ENCODE data around the gene SH3RF3. TPM values are rescaled to one million over a fixed set of nuclear protein-coding genes. Genes with fewer than 3 reads are reported as not detected.

The SH3RF3 gene
- total RNA-seq, 2 donors from 2014 or later = 1.5 to 1.8 TPM

DNA sequence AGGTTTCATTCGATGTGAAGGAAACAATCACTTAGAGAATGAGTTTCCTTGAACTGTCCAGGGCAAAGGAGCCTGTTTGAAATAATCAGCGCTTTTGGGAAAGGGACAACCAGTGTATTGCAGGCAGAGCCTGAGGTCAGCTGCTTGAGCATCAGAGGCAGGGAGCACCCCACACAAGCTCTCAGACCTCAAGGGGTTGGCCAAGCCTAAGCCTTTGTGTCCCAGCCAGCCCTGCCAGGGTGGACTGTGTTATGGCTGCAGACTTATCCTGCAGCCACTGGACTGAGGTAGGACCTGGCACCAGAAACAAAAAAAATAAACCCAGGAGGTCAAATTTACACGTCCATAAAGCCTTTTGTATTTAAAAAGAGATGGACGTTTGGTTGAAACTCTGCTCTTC lies 256.5 kb downstream of the SH3RF3 start:
- no peak overlapping the region for H3K4me3 Mint-ChIP-seq
- Histone ChIP-seq H3K4me3 (ENCODE audit: low read length) (no peak overlapping the region), H3K9me3 (ENCODE audit: control insufficient read depth, low read length) (no peaks in the 10 kb centered on the region), H3K27me3 (ENCODE audit: control insufficient read depth, insufficient read depth, low read length, poor library complexity, severe bottlenecking) (no peaks in the 10 kb centered on the region), H3K4me1 (ENCODE audit: control insufficient read depth, insufficient read depth, low read length) (peaks cover 17% of the 10 kb centered on the region), H3K9ac (ENCODE audit: extremely low read depth, low read length, poor library complexity, severe bottlenecking) (no peak overlapping the region), H3K27ac (ENCODE audit: low read depth, low read length) (no peak overlapping the region), H3K36me3 (ENCODE audit: control insufficient read depth, insufficient read depth, low read length) (no peaks in the 10 kb centered on the region)
- no peaks in the 10 kb centered on the region for H3K9me3 Mint-ChIP-seq
- H3K36me3 Mint-ChIP-seq (ENCODE audit: low read depth) = no peaks in the 10 kb centered on the region
- DNase-seq = peak; percentile 49
- no peak overlapping the region for H3K27ac Mint-ChIP-seq
- TF ChIP-seq, protein P1, sequence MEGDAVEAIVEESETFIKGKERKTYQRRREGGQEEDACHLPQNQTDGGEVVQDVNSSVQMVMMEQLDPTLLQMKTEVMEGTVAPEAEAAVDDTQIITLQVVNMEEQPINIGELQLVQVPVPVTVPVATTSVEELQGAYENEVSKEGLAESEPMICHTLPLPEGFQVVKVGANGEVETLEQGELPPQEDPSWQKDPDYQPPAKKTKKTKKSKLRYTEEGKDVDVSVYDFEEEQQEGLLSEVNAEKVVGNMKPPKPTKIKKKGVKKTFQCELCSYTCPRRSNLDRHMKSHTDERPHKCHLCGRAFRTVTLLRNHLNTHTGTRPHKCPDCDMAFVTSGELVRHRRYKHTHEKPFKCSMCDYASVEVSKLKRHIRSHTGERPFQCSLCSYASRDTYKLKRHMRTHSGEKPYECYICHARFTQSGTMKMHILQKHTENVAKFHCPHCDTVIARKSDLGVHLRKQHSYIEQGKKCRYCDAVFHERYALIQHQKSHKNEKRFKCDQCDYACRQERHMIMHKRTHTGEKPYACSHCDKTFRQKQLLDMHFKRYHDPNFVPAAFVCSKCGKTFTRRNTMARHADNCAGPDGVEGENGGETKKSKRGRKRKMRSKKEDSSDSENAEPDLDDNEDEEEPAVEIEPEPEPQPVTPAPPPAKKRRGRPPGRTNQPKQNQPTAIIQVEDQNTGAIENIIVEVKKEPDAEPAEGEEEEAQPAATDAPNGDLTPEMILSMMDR (conservative IDR thresholded peaks at IDR 0.05) = no peak
- WGBS, 2 experiments (ENCODE audit: insufficient coverage in 1 of 2, insufficient read length in 1 of 2) = 56 to 67% methylated on average over 4 of the region's 4 CpGs
- peaks cover 4% of the 10 kb centered on the region for H3K27me3 Mint-ChIP-seq (ENCODE audit: insufficient read depth)
- H3K4me1 Mint-ChIP-seq = peaks cover 49% of the 10 kb centered on the region

DNA sequence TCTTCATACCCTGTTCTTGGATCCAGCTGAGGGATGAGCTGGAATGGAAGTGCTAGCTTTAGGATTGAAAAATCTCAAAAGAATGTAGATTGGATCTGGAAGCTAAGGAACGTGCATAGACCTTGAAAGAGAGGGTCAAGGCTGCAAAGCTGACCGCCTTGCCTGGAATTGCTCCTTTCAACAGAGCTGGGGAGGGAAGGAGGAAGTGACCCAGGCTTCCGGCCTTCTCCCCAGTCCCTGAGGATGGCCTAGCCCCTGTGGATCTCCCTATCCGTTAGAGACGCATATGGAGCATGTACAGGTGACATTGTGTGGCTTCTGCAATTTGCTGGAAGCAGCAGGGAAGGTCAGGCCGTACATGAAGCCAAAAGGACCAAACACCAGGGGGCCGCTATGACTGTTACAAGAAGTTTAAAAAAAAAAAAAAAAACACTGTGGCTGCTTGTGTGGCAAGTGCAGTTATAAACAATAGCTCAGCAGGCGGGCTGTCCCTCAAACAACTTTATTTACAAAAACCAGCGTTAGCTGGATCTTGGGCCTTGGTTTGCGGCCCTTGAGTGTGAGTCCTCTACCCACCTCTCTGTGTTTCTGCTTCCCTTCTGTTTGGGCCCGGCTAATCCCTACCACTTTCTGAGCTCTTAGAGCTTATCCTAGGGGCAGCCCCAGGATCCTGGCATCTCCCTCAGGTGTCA lies 257.1 kb downstream of the SH3RF3 start:
- H3K9me3 ChIP-seq (ENCODE audit: control insufficient read depth, low read length) = no peaks in the 10 kb centered on the region
- peak; percentile 75 for DNase-seq
- Mint-ChIP-seq H3K4me3 (no peak overlapping the region), H3K27me3 (ENCODE audit: insufficient read depth) (peaks cover 4% of the 10 kb centered on the region), H3K9me3 (no peaks in the 10 kb centered on the region), H3K27ac (peak overlapping the region; percentile 65), H3K4me1 (peaks cover 49% of the 10 kb centered on the region), H3K36me3 (ENCODE audit: low read depth) (no peaks in the 10 kb centered on the region)
- H3K9ac ChIP-seq (ENCODE audit: extremely low read depth, low read length, poor library complexity, severe bottlenecking) = no peak overlapping the region
- no peaks in the 10 kb centered on the region for H3K36me3 ChIP-seq (ENCODE audit: control insufficient read depth, insufficient read depth, low read length)
- H3K27ac ChIP-seq (ENCODE audit: low read depth, low read length) = no peak overlapping the region
- H3K4me3 ChIP-seq (ENCODE audit: low read length) = no peak overlapping the region
- TF ChIP-seq, protein P1 (conservative IDR thresholded peaks at IDR 0.05) = peak; percentile 31
- WGBS, 2 experiments (ENCODE audit: insufficient coverage in 1 of 2, insufficient read length in 1 of 2) = 44 to 52% methylated on average over 9 to 11 of the region's 11 CpGs
- no peaks in the 10 kb centered on the region for H3K27me3 ChIP-seq (ENCODE audit: control insufficient read depth, insufficient read depth, low read length, poor library complexity, severe bottlenecking)
- H3K4me1 ChIP-seq (ENCODE audit: control insufficient read depth, insufficient read depth, low read length) = peaks cover 17% of the 10 kb centered on the region

DNA sequence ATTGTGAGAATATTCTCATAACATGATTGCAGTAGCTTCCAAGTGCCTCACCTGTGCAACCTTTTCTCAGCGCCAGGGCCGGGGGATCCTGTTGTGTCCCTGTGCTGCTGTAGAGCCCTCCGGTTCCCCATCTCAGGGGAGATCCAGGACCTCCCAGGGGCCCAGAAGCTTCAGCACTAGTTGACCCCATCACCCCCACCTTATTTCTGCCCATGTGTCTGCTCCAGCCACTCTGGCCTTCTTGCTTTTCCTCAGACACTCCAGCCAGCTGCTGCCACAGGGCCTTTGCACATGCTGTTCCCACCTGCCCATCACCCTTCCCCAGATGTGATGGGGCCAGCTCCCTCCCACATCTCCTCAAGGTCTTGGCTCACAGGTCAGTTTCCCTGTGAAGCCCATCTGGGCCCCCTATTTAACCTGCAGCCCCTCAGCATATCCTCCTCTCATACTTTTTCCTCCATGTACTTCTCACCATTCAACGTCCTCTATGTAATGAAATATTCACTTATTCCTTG lies 258.3 kb downstream of the SH3RF3 start:
- H3K27me3 ChIP-seq (ENCODE audit: control insufficient read depth, insufficient read depth, low read length, poor library complexity, severe bottlenecking) = no peaks in the 10 kb centered on the region
- Mint-ChIP-seq H3K4me1 (peaks cover 41% of the 10 kb centered on the region), H3K4me3 (no peak overlapping the region), H3K36me3 (ENCODE audit: low read depth) (no peaks in the 10 kb centered on the region), H3K27ac (peak overlapping the region; percentile 10), H3K27me3 (ENCODE audit: insufficient read depth) (peaks cover 4% of the 10 kb centered on the region), H3K9me3 (no peaks in the 10 kb centered on the region)
- DNase-seq = no peak
- no peak overlapping the region for H3K9ac ChIP-seq (ENCODE audit: extremely low read depth, low read length, poor library complexity, severe bottlenecking)
- no peaks in the 10 kb centered on the region for H3K9me3 ChIP-seq (ENCODE audit: control insufficient read depth, low read length)
- no peak overlapping the region for H3K4me3 ChIP-seq (ENCODE audit: low read length)
- TF ChIP-seq, protein P1 (conservative IDR thresholded peaks at IDR 0.05) = no peak
- H3K27ac ChIP-seq (ENCODE audit: low read depth, low read length) = no peak overlapping the region
- peaks cover 12% of the 10 kb centered on the region for H3K4me1 ChIP-seq (ENCODE audit: control insufficient read depth, insufficient read depth, low read length)
- H3K36me3 ChIP-seq (ENCODE audit: control insufficient read depth, insufficient read depth, low read length) = no peaks in the 10 kb centered on the region
- 85 to 89% methylated on average over 3 to 4 of the region's 4 CpGs for WGBS, 2 experiments (ENCODE audit: insufficient coverage in 1 of 2, insufficient read length in 1 of 2)
